Prostate gland (tissue), 2 donors: Measurements from ENCODE around the gene TMEM140. TPM values are rescaled to one million over a fixed set of nuclear protein-coding genes. Genes with fewer than 3 reads are reported as not detected.

Experiments used
- DNase-seq: peaks from one replicate; pipeline ENCODE4 v3.0.0-alpha.2; 2019; ENCODE audit warnings: low spot score
- H3K27ac ChIP-seq, 2 donors: fragments of 200-600 bp; sonication (generic); 2 replicates each; pipeline ENCODE4 v1.5.1; 2017 to 2019
- H3K27me3 ChIP-seq: fragments of 200-600 bp; sonication (generic); replicated peaks from 2 replicates; pipeline ENCODE4 v1.5.1; 2019; ENCODE audit not compliant: insufficient read depth
- H3K36me3 ChIP-seq, 2 donors: fragments of 200-600 bp; sonication (generic); 1 replicate in 1 of 2; 2 replicates in 1 of 2; pipeline versions ENCODE4 v1.5.1 to v1.8.1; 2017 to 2019
- H3K4me1 ChIP-seq: fragments of 200-600 bp; sonication (generic); replicated peaks from 2 replicates; pipeline ENCODE4 v1.5.1; 2019
- H3K4me3 ChIP-seq, 2 donors: fragments of 200-600 bp; sonication (generic); 2 replicates each; pipeline ENCODE4 v1.5.1; 2017 to 2019
- H3K9me3 ChIP-seq: fragments of 200-600 bp; sonication (generic); 2 replicates; pipeline ENCODE4 v1.5.1; 2017
- POLR2A ChIP-seq: fragments of 450-650 bp; IDR thresholded peaks from one replicate; pipeline ENCODE4 v1.6.1; 2016; ENCODE audit warnings: antibody characterized with exemption, mild to moderate bottlenecking
- POLR2AphosphoS5 ChIP-seq: sonication (generic); formaldehyde crosslinking; IDR thresholded peaks from one replicate; pipeline ENCODE4 v1.6.1; 2017; ENCODE audit warnings: antibody characterized with exemption
- WGBS: methylation state at CpG from one replicate; pipeline ENCODE4 v1.1.5; 2018; 5-methylcytosine and 5-hydroxymethylcytosine counted together
- intact Hi-C: fragments of 100-400 bp; cut with DNase I; formaldehyde crosslinking; loops from one replicate; pipeline ENCODE4 v1.14.2; 2022
- total RNA-seq, 2 donors: library from RNA; depleted of rRNA; stranded (reverse); fragments of >200 nt; gene quantifications; one replicate each; pipeline ENCODE4 v1.1.0, GENCODE V29; 2016
- TF ChIP-seq, protein P1 (sequence below), 4 experiments: fragments of 200-600 bp in 2 of 4; fragments of 450-650 bp in 2 of 4; sonication (generic) in 2 of 4; IDR thresholded peaks; 1 replicate in 3 of 4; 2 replicates in 1 of 4; pipeline ENCODE4 v1.5.1; 2016 to 2019; ENCODE audit warnings: antibody characterized with exemption in 4 of 4, mild to moderate bottlenecking in 2 of 4, moderate library complexity in 2 of 4

Gene TMEM140
- total RNA-seq, 2 donors from 2014 or later, result 8.2 to 14.6 TPM

DNA sequence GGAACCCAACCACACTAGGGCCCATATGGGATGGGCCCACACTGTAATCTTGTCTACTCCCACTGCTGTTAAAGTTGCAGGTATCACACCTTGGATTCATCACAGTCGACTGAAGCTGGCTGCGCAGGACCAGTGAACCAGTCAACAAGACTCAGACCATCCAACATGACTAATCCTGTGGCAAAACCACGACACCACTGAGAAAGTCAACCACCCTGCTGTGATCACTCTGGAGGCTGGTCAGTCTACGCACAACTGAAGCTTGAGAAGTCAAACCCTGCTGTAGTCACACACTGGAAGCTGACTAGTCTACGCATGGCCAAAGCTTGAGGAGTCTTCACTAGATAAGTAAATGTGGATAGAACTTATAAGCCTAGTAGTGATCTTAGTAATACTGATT is 32.2 kb downstream of the TMEM140 start:
- TF ChIP-seq, protein P1, sequence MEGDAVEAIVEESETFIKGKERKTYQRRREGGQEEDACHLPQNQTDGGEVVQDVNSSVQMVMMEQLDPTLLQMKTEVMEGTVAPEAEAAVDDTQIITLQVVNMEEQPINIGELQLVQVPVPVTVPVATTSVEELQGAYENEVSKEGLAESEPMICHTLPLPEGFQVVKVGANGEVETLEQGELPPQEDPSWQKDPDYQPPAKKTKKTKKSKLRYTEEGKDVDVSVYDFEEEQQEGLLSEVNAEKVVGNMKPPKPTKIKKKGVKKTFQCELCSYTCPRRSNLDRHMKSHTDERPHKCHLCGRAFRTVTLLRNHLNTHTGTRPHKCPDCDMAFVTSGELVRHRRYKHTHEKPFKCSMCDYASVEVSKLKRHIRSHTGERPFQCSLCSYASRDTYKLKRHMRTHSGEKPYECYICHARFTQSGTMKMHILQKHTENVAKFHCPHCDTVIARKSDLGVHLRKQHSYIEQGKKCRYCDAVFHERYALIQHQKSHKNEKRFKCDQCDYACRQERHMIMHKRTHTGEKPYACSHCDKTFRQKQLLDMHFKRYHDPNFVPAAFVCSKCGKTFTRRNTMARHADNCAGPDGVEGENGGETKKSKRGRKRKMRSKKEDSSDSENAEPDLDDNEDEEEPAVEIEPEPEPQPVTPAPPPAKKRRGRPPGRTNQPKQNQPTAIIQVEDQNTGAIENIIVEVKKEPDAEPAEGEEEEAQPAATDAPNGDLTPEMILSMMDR (IDR thresholded peaks at IDR 0.05), result no peak
- TF ChIP-seq POLR2A (no peak), POLR2AphosphoS5 (no peak)
- H3K36me3 ChIP-seq, result no peaks in the 10 kb centered on the region
- no peak overlapping the region for H3K27ac ChIP-seq
- H3K27me3 ChIP-seq, result no peaks in the 10 kb centered on the region
- intact Hi-C loops, result no loop called here
- 95% methylated on average over 5 of the region's 5 CpGs for WGBS
- DNase-seq, result no peak
- H3K4me1 ChIP-seq, result no peaks in the 10 kb centered on the region
- no peak overlapping the region for H3K4me3 ChIP-seq
- H3K9me3 ChIP-seq, result no peaks in the 10 kb centered on the region

DNA sequence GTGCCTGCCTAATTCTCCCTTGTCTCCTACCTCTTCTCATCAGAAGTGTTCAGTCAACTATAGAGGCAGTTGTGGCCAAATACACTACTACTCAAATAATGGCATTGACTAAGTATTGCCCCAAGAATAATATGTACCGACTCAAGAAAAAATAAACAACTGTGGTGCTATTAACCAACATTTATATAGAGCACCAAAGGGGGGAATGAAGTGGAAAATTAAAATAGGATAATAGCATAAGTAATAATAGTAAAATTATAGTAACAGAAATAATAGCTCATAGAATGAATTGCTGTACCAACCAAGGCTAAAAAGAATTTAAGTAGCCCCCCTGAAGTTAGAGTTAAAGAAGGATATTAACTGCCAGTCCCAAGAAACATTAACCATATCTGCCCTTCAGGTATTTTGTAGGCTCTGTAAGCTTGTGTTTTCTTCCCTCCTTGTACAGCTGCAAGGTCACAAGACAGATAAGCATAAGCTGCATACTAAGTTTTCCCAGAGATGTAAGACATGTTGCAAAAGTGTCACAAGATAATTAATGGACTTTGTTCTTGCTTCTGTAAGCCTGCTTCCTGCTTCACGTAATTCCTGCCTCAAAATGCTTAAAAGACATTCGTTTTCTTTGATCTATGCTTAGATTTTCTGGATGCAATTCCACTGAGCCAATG is 33.5 kb downstream of the TMEM140 start:
- DNase-seq, result no peak
- Histone ChIP-seq H3K9me3 (no peaks in the 10 kb centered on the region), H3K27ac (no peak overlapping the region), H3K4me1 (no peaks in the 10 kb centered on the region), H3K4me3 (no peak overlapping the region), H3K36me3 (peaks cover 0 to 8% of the 10 kb centered on the region in 2 donors), H3K27me3 (no peaks in the 10 kb centered on the region)
- TF ChIP-seq POLR2A (no peak), POLR2AphosphoS5 (no peak)
- TF ChIP-seq, protein P1 (IDR thresholded peaks at IDR 0.05), result no peak
- intact Hi-C loops, result no loop called here
- WGBS, result 93% methylated on average over 3 of the region's 3 CpGs

GRCh38 chr7:135181929-135182678 is 34.2 kb downstream of the TMEM140 start:
- intact Hi-C loops, result no loop called here
- 97% methylated on average over 30 of the region's 31 CpGs for WGBS
- TF ChIP-seq POLR2AphosphoS5 (no peak), POLR2A (no peak)
- TF ChIP-seq, protein P1 (IDR thresholded peaks at IDR 0.05), result no peak
- H3K27me3 ChIP-seq, result no peaks in the 10 kb centered on the region
- H3K4me1 ChIP-seq, result no peaks in the 10 kb centered on the region
- DNase-seq, result no peak
- no peak overlapping the region for H3K4me3 ChIP-seq
- peaks cover 4 to 8% of the 10 kb centered on the region in 2 donors for H3K36me3 ChIP-seq
- H3K27ac ChIP-seq, result no peak overlapping the region
- no peaks in the 10 kb centered on the region for H3K9me3 ChIP-seq

- TF ChIP-seq POLR2A, result no peak
- TF ChIP-seq, protein P1 (IDR thresholded peaks at IDR 0.05), result no peak
- no peak for TF ChIP-seq POLR2AphosphoS5
- Histone ChIP-seq H3K4me3 (no peak overlapping the region), H3K4me1 (no peaks in the 10 kb centered on the region), H3K36me3 (peaks cover 8 to 14% of the 10 kb centered on the region in 2 donors), H3K27me3 (no peaks in the 10 kb centered on the region), H3K27ac (no peak overlapping the region), H3K9me3 (no peaks in the 10 kb centered on the region)
- intact Hi-C loops, result no loop called here
- 92% methylated on average over 7 of the region's 7 CpGs for WGBS
- DNase-seq, result no peak
These were observed 35.6 kb downstream of the TMEM140 start for GRCh38 chr7:135183478-135183877.
